ENCODE measurements around the gene UCN2.
A peak's percentile ranks its signal among the peaks of the same experiment; 100 is the strongest.

The UCN2 gene

GRCh38 chr3:48514431-48515227 is 49.0 kb downstream of the UCN2 start:
- H3K27ac ChIP-seq = no peak overlapping the region

More at GRCh38 chr3:48514431-48515227, 49.0 kb downstream of the UCN2 start:
- Histone ChIP-seq H3K9ac (peak overlapping the region in 4 of 11 experiments; percentile 5 to 42 (median 26); a peak in 3 of 22 replicates), H3K27me3 (no peaks in the 10 kb centered on the region), H3K4me2 (peak overlapping the region in 9 of 11 experiments; percentile 14 to 59 (median 50); a peak in 16 of 22 replicates), H3K9me3 (replicated peaks in 1 of 11) (no peaks in the 10 kb centered on the region), H4K20me1 (peaks cover 0 to 9% (median 0%) of the 10 kb centered on the region in 11 experiments; a peak in 3 of 22 replicates), H3K4me3 (no peak overlapping the region), H3K4me1 (peaks cover 30 to 54% (median 41%) of the 10 kb centered on the region in 10 experiments), H3K36me3 (peaks cover 0 to 33% (median 16%) of the 10 kb centered on the region in 11 experiments; a peak in 10 of 22 replicates)
- TF ChIP-seq Cebpa-rat (IDR thresholded peaks at IDR 0.05) = no peak
